ENCODE results near the gene C20orf96. TPM values are rescaled to one million over a fixed set of nuclear protein-coding genes. Genes with fewer than 3 reads are reported as not detected.

C20orf96 gene
- polyA plus RNA-seq, 1 donor = 50.7 TPM

GRCh38 chr20:312866-313265 lies 22.3 kb upstream of the C20orf96 start:
- DNase-seq = no peak

GRCh38 chr20:312067-312466 lies 21.5 kb upstream of the C20orf96 start:
- no peak for DNase-seq

- no peak for DNase-seq
These were observed 21.1 kb upstream of the C20orf96 start for GRCh38 chr20:311609-312008.

GRCh38 chr20:310645-311044 lies 20.1 kb upstream of the C20orf96 start:
- DNase-seq = no peak

- DNase-seq = peak; percentile 100
These were observed 19.5 kb upstream of the C20orf96 start for GRCh38 chr20:309841-310644.

GRCh38 chr20:309306-309840 lies 18.8 kb upstream of the C20orf96 start:
- no peak for DNase-seq

- DNase-seq = no peak
These were observed 18.0 kb upstream of the C20orf96 start for GRCh38 chr20:308427-309038.

GRCh38 chr20:305745-306144 lies 15.2 kb upstream of the C20orf96 start:
- DNase-seq = no peak

GRCh38 chr20:301886-302848 lies 11.6 kb upstream of the C20orf96 start:
- DNase-seq = no peak

GRCh38 chr20:300345-300990 lies 9.9 kb upstream of the C20orf96 start:
- DNase-seq = no peak

GRCh38 chr20:298776-299391 lies 8.3 kb upstream of the C20orf96 start:
- DNase-seq = no peak

GRCh38 chr20:297925-298775 lies 7.6 kb upstream of the C20orf96 start:
- no peak for DNase-seq

- DNase-seq = peak; percentile 95
These were observed 6.8 kb upstream of the C20orf96 start, which contains the start of gene ZCCHC3 for GRCh38 chr20:297098-297924. Gene ZCCHC3, plus strand, starts transcription at chr20:297570. Its CDS starts 17 bp downstream, at chr20:297587.

- no peak for DNase-seq
These were observed 5.3 kb upstream of the C20orf96 start for GRCh38 chr20:295804-296203.

- DNase-seq = no peak
These were observed 4.1 kb upstream of the C20orf96 start for GRCh38 chr20:294602-295001.

- DNase-seq = no peak
These were observed 862 bp downstream of the C20orf96 start for GRCh38 chr20:289693-290083.

- DNase-seq = no peak
These were observed 1.4 kb downstream of the C20orf96 start for GRCh38 chr20:288956-289692.

- DNase-seq = no peak
These were observed 4.0 kb downstream of the C20orf96 start for GRCh38 chr20:286508-286907.

- no peak for DNase-seq
These were observed 6.4 kb downstream of the C20orf96 start for GRCh38 chr20:284172-284571.
